ENCODE measurements around the gene RIOX2.

DNA sequence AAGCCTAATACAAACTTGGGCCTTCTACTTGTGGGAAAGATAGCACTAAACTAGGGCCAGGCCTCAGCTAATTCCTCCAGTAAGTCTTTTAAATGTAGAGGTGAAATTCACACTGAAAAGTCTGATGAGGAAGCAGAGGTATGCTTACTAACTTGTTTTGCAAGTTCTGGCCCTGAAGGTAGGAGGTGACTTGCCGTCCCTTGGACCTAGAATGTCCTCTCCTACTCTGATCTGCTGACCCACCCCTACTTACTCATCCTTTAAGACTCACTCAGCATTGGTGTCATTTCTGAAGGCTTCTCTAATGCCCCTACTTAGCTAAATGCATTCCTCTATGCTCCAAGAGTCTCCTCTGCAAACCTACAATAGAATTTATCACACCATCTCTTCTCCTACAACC is 19.4 kb downstream of the RIOX2 start:
- no peak for TF ChIP-seq POLR2A (IDR thresholded peaks at IDR 0.05)
- TF ChIP-seq, protein P1, sequence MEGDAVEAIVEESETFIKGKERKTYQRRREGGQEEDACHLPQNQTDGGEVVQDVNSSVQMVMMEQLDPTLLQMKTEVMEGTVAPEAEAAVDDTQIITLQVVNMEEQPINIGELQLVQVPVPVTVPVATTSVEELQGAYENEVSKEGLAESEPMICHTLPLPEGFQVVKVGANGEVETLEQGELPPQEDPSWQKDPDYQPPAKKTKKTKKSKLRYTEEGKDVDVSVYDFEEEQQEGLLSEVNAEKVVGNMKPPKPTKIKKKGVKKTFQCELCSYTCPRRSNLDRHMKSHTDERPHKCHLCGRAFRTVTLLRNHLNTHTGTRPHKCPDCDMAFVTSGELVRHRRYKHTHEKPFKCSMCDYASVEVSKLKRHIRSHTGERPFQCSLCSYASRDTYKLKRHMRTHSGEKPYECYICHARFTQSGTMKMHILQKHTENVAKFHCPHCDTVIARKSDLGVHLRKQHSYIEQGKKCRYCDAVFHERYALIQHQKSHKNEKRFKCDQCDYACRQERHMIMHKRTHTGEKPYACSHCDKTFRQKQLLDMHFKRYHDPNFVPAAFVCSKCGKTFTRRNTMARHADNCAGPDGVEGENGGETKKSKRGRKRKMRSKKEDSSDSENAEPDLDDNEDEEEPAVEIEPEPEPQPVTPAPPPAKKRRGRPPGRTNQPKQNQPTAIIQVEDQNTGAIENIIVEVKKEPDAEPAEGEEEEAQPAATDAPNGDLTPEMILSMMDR (IDR thresholded peaks at IDR 0.05): no peak
